Fibroblast of skin of left quadriceps (primary cell): Measurements from ENCODE around the gene BRD9.
A peak's percentile ranks its signal among the peaks of the same experiment; 100 is the strongest.

Source experiments
- DNase-seq, 2 experiments: peaks; one replicate each; pipeline ENCODE4 v3.0.0-alpha.2; 2013; ENCODE audit warnings: low read depth in 2 of 2

The BRD9 gene

GRCh38 chr5:903756-904096 lies 11.1 kb upstream of the BRD9 start:
- no peak for DNase-seq

- DNase-seq = no peak
These were observed 9.7 kb upstream of the BRD9 start for GRCh38 chr5:902129-902916.

GRCh38 chr5:900781-901180 lies 8.2 kb upstream of the BRD9 start:
- DNase-seq = no peak

GRCh38 chr5:893711-894110 lies 1.1 kb upstream of the BRD9 start:
- no peak for DNase-seq

- no peak for DNase-seq
These were observed 521 bp upstream of the BRD9 start for GRCh38 chr5:893137-893506.

- peak in 1 of 2 experiments; percentile 1 for DNase-seq
These were observed 686 bp downstream of the BRD9 start for GRCh38 chr5:891837-892393.

- DNase-seq = no peak
These were observed 1.3 kb downstream of the BRD9 start for GRCh38 chr5:891117-891836.

- no peak for DNase-seq
These were observed 3.4 kb downstream of the BRD9 start for GRCh38 chr5:889075-889710.

- DNase-seq = no peak
These were observed 4.0 kb downstream of the BRD9 start for GRCh38 chr5:888638-889035.

GRCh38 chr5:887947-888637 lies 4.5 kb downstream of the BRD9 start:
- DNase-seq = no peak

GRCh38 chr5:886716-887325 lies 5.8 kb downstream of the BRD9 start:
- DNase-seq = no peak

GRCh38 chr5:886036-886435 lies 6.6 kb downstream of the BRD9 start:
- DNase-seq = no peak

GRCh38 chr5:885529-885928 lies 7.1 kb downstream of the BRD9 start:
- DNase-seq = no peak

GRCh38 chr5:885127-885442 lies 7.5 kb downstream of the BRD9 start:
- DNase-seq = no peak

- no peak for DNase-seq
These were observed 8.1 kb downstream of the BRD9 start for GRCh38 chr5:884345-885126.

- DNase-seq = no peak
These were observed 9.0 kb downstream of the BRD9 start for GRCh38 chr5:883475-884181.

- DNase-seq = no peak
These were observed 10.1 kb downstream of the BRD9 start for GRCh38 chr5:882253-883183.

GRCh38 chr5:881551-881935 lies 11.1 kb downstream of the BRD9 start:
- no peak for DNase-seq

GRCh38 chr5:880816-881550 lies 11.6 kb downstream of the BRD9 start:
- no peak for DNase-seq
